ENCODE data around the gene KMO.

DNA sequence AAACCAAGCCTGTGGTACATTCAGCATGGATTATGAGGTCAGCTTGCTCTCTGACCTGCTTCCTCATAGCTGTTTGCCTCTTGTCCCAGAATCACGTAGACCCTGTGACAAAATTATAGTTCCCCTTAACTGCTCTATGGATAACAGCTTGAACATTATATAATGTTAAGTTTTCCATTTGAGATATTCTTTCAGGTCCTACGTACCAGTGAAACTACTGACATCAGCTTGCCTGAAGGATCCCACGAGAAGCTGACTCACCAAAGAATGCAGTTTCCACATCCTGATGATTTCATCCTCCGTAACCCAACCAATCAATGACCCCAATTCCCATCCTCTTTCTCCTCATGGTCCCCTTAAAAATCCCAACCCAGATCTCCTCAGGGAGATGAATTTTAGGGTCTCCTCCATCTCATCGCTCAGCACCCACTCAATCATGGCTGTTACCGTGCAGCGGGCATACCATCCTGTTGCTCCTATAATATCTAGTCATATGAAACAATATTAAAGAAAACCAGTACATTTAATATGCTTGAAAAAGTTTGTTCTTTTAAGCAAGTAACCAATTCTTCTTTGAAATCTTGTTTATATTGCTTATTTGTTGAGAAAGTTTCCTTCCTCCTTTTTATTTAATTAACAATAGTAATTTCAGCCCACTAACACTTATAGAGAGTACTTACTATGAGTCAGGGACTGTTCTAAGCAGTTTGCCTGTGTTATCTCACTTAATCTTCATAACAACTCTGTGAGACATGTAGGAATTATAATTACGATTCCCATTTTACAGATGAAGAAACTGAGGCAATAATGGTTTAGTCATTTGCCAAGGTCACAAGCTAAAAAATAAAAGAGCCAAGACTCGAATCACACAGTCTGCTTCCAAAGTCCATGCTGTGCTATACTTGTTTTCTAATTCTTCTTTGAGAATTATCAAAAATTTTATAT lies 80.6 kb downstream of the KMO start:
- TF ChIP-seq TAF1 (IDR thresholded peaks at IDR 0.05; ENCODE audit: low read depth, low read length) (no peak), NANOG (IDR thresholded peaks at IDR 0.05; ENCODE audit: insufficient read depth, low read depth, low read length, poor library complexity, severe bottlenecking) (no peak), YY1 (IDR thresholded peaks at IDR 0.05; ENCODE audit: low read depth, low read length) (no peak), GABPA (IDR thresholded peaks at IDR 0.05; ENCODE audit: borderline replicate concordance, insufficient read depth, low read length) (no peak), CEBPB (IDR thresholded peaks at IDR 0.05; ENCODE audit: low read depth, low read length) (no peak), HDAC6 (IDR thresholded peaks at IDR 0.05; ENCODE audit: low read depth, low read length) (no peak), RNF2 (IDR thresholded peaks at IDR 0.05; ENCODE audit: borderline replicate concordance, low read depth, low read length, missing control alignments, poor library complexity, severe bottlenecking) (no peak), POLR2AphosphoS5 (IDR thresholded peaks at IDR 0.05; ENCODE audit: low read depth, low read length) (no peak), TBP (IDR thresholded peaks at IDR 0.05; ENCODE audit: low read depth, low read length) (no peak)
- TF ChIP-seq, protein P1, sequence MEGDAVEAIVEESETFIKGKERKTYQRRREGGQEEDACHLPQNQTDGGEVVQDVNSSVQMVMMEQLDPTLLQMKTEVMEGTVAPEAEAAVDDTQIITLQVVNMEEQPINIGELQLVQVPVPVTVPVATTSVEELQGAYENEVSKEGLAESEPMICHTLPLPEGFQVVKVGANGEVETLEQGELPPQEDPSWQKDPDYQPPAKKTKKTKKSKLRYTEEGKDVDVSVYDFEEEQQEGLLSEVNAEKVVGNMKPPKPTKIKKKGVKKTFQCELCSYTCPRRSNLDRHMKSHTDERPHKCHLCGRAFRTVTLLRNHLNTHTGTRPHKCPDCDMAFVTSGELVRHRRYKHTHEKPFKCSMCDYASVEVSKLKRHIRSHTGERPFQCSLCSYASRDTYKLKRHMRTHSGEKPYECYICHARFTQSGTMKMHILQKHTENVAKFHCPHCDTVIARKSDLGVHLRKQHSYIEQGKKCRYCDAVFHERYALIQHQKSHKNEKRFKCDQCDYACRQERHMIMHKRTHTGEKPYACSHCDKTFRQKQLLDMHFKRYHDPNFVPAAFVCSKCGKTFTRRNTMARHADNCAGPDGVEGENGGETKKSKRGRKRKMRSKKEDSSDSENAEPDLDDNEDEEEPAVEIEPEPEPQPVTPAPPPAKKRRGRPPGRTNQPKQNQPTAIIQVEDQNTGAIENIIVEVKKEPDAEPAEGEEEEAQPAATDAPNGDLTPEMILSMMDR (IDR thresholded peaks at IDR 0.05; ENCODE audit: control extremely low read depth in 1 of 3, insufficient read depth in 1 of 3, low read depth in 1 of 3, low read length in 3 of 3) = no peak
- TF ChIP-seq, protein P2, sequence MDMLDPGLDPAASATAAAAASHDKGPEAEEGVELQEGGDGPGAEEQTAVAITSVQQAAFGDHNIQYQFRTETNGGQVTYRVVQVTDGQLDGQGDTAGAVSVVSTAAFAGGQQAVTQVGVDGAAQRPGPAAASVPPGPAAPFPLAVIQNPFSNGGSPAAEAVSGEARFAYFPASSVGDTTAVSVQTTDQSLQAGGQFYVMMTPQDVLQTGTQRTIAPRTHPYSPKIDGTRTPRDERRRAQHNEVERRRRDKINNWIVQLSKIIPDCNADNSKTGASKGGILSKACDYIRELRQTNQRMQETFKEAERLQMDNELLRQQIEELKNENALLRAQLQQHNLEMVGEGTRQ (IDR thresholded peaks at IDR 0.05; ENCODE audit: low read length) = no peak
